Fibroblast of skin of back (primary cell): Measurements from ENCODE around the gene ADAMTS15. TPM values are rescaled to one million over a fixed set of nuclear protein-coding genes. Genes with fewer than 3 reads are reported as not detected.
A peak's percentile ranks its signal among the peaks of the same experiment; 100 is the strongest.

Source experiments
- DNase-seq: peaks from one replicate; pipeline ENCODE4 v3.0.0-alpha.2; 2013
- polyA plus RNA-seq, 2 experiments: library from polyadenylated mRNA; unstranded; fragments of 120-200 nt; gene quantifications; one replicate each; pipeline ENCODE4 v1.2.1, GENCODE V29; 2013; ENCODE audit not compliant: insufficient read length in 2 of 2

ADAMTS15 gene, protein sequence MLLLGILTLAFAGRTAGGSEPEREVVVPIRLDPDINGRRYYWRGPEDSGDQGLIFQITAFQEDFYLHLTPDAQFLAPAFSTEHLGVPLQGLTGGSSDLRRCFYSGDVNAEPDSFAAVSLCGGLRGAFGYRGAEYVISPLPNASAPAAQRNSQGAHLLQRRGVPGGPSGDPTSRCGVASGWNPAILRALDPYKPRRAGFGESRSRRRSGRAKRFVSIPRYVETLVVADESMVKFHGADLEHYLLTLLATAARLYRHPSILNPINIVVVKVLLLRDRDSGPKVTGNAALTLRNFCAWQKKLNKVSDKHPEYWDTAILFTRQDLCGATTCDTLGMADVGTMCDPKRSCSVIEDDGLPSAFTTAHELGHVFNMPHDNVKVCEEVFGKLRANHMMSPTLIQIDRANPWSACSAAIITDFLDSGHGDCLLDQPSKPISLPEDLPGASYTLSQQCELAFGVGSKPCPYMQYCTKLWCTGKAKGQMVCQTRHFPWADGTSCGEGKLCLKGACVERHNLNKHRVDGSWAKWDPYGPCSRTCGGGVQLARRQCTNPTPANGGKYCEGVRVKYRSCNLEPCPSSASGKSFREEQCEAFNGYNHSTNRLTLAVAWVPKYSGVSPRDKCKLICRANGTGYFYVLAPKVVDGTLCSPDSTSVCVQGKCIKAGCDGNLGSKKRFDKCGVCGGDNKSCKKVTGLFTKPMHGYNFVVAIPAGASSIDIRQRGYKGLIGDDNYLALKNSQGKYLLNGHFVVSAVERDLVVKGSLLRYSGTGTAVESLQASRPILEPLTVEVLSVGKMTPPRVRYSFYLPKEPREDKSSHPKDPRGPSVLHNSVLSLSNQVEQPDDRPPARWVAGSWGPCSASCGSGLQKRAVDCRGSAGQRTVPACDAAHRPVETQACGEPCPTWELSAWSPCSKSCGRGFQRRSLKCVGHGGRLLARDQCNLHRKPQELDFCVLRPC
- 3.8 TPM for polyA plus RNA-seq (2013, experiment 1 of 2; ENCODE audit: insufficient read length)
- polyA plus RNA-seq (2013, experiment 2 of 2; ENCODE audit: insufficient read length) = 5.1 TPM

- peak; percentile 77 for DNase-seq
Observed at GRCh38 chr11:130448416-130449309, at the start of gene ADAMTS15. Gene ADAMTS15 (plus strand): TSS chr11:130448645. CDS start chr11:130448974, 329 bp downstream.

DNA sequence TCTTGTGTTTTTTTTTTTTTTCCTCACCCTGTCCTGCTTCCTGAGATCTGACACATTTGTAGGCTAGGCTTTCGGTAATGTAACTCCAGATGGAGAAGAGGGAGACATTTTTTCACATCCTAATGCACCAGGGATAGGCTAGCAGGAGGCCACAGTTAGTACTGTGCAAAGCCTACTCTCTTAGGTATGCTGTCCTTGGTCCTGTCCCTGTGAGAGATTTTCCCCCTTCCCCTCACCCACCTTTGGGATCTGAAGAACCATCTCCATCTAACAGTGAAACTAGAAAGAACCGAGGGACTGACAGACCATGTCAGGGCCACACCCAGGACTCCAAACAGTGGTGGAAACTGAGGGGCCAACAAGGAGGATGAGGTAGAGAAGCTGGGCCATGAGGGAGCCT lies 49.2 kb upstream of the ADAMTS15 start:
- no peak for DNase-seq

GRCh38 chr11:130400781-130401483 lies 47.5 kb upstream of the ADAMTS15 start:
- DNase-seq = peak; percentile 81

DNA sequence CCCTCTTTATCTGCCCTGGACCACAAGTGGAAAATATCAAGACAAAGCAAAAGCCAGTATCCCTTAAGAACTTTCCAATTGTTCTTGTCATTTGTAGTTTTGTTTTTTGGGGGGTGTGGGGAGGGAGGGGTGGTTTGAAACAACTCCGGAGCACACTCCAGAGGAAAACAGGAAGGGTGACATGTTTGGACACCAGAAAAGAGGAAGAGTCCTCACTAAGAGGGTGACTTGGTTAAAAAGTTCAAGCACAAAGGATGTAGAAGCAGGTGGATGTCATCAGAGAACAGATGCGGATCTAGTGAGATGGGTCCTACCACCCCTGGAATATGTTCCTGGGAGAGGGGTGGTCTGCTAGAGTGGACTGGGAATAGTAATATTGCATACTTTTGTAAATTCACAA lies 45.9 kb upstream of the ADAMTS15 start:
- no peak for DNase-seq

- peak; percentile 88 for DNase-seq
Observed at GRCh38 chr11:130403271-130403804, 45.1 kb upstream of the ADAMTS15 start.

DNA sequence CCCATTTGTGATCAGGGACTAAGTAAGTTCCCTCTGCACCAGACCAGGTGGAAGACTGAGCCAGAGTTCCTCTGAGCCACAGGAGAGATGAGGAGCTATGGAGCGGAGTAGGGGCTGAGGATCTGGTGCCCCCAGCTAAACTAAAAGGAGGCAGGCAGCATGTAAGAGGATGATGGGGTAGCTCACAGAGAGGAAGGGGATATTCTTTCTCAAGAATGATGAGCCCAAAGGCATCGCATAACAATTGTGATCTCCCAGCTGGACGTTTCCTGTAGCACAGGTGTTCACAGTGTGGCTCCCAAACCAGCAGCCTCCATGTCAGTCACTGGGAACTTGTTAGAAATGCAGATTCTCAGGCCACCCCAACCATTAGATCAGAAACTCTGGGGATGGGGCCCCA lies 44.5 kb upstream of the ADAMTS15 start:
- no peak for DNase-seq

DNA sequence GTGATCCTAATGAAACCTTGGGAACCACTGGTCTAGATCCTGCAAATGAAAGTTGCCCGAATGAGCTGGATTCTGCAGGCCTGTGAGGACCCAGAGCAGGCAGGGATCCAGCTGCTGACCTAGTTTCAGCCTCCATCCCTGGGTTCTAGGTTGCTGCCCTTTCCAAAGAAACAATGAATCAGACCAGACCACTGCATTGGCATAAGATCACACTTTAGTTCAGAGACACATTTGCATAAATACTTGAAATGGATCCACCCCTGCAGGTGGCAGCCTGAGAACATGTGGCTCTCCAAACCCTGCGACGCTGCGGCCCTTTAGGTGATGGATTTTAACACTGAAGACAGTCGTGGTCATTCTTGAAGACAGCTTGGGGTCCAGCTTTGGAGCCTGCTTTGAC lies 43.7 kb upstream of the ADAMTS15 start:
- DNase-seq = no peak

- DNase-seq = no peak
Observed at GRCh38 chr11:130405428-130405827, 43.0 kb upstream of the ADAMTS15 start.

- DNase-seq = peak; percentile 87
Observed at GRCh38 chr11:130407978-130408377, 40.5 kb upstream of the ADAMTS15 start.

GRCh38 chr11:130408401-130408890 lies 40.0 kb upstream of the ADAMTS15 start:
- DNase-seq = no peak

- DNase-seq = no peak
Observed at GRCh38 chr11:130408901-130409300, 39.5 kb upstream of the ADAMTS15 start.

GRCh38 chr11:130409594-130410388 lies 38.7 kb upstream of the ADAMTS15 start:
- no peak for DNase-seq

GRCh38 chr11:130411223-130411622 lies 37.2 kb upstream of the ADAMTS15 start:
- DNase-seq = no peak

DNA sequence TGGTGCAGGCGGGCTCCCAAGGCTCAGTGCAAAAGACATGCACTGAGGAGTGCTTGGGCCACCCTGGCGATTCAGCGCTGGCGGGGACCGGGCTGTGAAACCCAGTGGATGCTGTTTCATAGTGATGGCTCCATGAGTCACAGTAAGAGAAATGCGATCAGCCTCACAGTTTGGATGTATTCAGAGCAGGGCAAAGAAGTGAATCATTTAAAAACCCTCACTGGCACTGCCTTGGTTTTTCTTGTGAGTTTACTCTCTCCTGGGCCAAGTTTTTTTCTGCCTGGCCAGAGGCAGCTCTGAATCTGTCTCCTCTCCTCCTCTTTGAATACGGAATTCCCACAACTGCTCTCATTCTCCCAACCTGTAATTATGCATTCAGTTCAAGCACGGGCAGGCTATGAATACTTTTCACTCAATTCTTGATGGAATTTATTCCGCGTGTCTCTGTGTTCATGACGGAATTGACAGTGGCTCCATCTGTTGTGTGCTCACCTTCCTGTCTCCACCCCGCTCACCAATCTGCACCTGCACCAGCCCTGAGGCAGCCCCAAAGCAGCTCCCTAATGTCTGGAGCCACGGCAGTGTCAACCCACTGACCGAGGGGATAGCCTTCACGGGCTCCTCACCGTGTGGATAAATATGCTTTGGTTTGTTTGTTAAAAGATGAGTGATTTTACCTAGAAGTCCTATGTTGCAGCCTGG lies 34.9 kb upstream of the ADAMTS15 start:
- peak; percentile 93 for DNase-seq

DNA sequence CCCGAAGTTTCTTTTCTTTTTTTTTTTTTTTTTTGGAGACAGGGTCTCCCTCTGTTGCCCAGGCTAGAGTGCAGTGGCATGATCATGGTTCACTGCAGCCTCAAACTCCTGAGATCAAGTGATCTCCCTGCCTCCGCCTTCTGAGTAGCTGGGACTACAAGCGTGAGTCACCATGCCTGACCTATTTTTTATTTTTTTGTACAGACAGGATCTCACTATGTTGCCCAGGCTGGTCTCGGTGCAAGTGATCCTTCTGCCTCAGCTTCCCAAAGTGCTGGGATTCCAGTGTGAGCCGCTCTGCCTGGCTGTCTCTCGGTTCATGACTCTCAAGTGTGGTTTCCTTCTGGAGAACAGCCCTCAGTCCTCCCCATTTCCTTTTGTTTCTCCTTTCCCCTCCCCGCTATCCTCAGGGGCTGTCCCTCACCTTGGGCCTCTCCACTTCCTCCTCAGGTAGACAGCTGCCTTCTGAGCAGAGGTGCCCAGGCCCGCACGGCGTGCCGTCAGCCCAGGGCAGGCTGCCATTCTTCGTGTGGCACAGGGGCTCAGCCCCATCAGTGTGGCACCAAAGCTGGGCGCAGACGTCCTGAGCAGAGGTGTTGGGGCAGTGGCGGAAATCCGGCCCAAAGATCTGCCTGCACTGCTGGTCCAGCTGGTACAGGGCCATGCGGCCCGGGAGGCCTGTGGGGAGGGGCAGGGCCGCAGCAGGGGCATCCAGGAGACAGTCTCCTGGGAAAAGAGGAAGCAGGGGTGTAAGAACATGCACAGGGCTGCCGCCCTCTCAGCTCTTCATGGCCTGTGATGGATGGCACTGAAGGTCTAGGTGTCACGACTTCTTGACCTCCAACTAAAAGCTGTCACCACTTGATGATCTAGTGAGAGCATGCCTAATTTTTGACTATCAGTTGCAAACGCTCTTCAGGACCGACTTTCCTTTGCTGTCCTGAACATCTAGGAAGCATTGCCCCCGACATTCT lies 34.1 kb upstream of the ADAMTS15 start:
- DNase-seq = no peak

- DNase-seq = no peak
Observed at GRCh38 chr11:130415731-130416529, 32.5 kb upstream of the ADAMTS15 start.

- DNase-seq = no peak
Observed at GRCh38 chr11:130416530-130416882, 31.9 kb upstream of the ADAMTS15 start.
